Body of pancreas (tissue), 4 donors: Measurements from ENCODE around the gene CLPTM1.

ENCODE experiments used
- POLR2A ChIP-seq, 3 donors: fragments of 450-650 bp; IDR thresholded peaks; one replicate each; pipeline ENCODE4 v1.6.1; 2016; ENCODE audit warnings: antibody characterized with exemption in 3 of 3, mild to moderate bottlenecking in 2 of 3
- TF ChIP-seq, protein P1 (sequence below), 7 experiments: fragments of 450-650 bp in 4 of 7; fragments of 200-600 bp in 3 of 7; sonication (generic) in 3 of 7; IDR thresholded peaks; one replicate each; pipeline ENCODE4 v1.5.1; 2016 to 2019; ENCODE audit warnings: antibody characterized with exemption in 7 of 7

DNA sequence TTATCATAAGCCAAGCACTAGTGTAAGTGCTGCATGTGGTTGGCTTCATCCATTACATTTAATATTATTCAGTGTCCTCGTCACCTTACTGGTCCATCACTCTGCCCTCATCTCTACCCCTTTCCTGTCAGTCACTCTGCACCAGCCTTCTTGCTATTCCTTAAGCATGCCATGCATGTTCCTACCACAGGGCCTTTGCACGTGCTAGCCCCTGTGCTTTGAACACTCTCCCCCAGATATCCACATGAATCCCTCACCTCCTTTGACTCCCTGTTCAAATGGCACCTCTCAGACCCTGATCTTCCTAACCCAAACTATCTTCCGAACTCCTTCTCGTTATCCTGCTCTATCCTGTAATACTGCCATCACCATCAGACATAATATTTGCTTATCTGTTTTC is 42.8 kb downstream of the CLPTM1 start:
- TF ChIP-seq, protein P1, sequence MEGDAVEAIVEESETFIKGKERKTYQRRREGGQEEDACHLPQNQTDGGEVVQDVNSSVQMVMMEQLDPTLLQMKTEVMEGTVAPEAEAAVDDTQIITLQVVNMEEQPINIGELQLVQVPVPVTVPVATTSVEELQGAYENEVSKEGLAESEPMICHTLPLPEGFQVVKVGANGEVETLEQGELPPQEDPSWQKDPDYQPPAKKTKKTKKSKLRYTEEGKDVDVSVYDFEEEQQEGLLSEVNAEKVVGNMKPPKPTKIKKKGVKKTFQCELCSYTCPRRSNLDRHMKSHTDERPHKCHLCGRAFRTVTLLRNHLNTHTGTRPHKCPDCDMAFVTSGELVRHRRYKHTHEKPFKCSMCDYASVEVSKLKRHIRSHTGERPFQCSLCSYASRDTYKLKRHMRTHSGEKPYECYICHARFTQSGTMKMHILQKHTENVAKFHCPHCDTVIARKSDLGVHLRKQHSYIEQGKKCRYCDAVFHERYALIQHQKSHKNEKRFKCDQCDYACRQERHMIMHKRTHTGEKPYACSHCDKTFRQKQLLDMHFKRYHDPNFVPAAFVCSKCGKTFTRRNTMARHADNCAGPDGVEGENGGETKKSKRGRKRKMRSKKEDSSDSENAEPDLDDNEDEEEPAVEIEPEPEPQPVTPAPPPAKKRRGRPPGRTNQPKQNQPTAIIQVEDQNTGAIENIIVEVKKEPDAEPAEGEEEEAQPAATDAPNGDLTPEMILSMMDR (IDR thresholded peaks at IDR 0.05) = no peak
- no peak for TF ChIP-seq POLR2A (IDR thresholded peaks at IDR 0.05)
